ENCODE data around the gene SMURF1.
"Not testable (repeated sequence)": the region's sequence is repeated elsewhere in the genome, so short reads cannot be mapped to it uniquely, and the experiment has no call there.

Gene SMURF1

GRCh38 chr7:99143853-99144672 lies at the start of gene SMURF1:
Gene SMURF1, minus strand, starts transcription at chr7:99144108. Its CDS starts 328 bp downstream, at chr7:99143780.
- peak; percentile 72 for DNase-seq

- no peak for DNase-seq
Measured at GRCh38 chr7:99191869-99192596, 48.1 kb upstream of the SMURF1 start.

- no peak for DNase-seq
Measured at GRCh38 chr7:99190359-99191009, 46.6 kb upstream of the SMURF1 start.

GRCh38 chr7:99189222-99189621 lies 45.3 kb upstream of the SMURF1 start:
- no peak for DNase-seq

GRCh38 chr7:99188221-99188620 lies 44.3 kb upstream of the SMURF1 start:
- no peak for DNase-seq

- DNase-seq = no peak
Measured at GRCh38 chr7:99184532-99185218, 40.8 kb upstream of the SMURF1 start.

GRCh38 chr7:99180067-99180650 lies 36.3 kb upstream of the SMURF1 start:
- no peak for DNase-seq

GRCh38 chr7:99177165-99177564 lies 33.3 kb upstream of the SMURF1 start:
- DNase-seq = no peak

GRCh38 chr7:99173787-99174186 lies 29.9 kb upstream of the SMURF1 start:
- DNase-seq = no peak

GRCh38 chr7:99171731-99172130 lies 27.8 kb upstream of the SMURF1 start:
- no peak for DNase-seq

- DNase-seq = no peak
Measured at GRCh38 chr7:99170730-99171074, 26.8 kb upstream of the SMURF1 start.

- no peak for DNase-seq
Measured at GRCh38 chr7:99170065-99170729, 26.3 kb upstream of the SMURF1 start.

GRCh38 chr7:99167072-99167471 lies 23.2 kb upstream of the SMURF1 start:
- DNase-seq = no peak

- DNase-seq = no peak
Measured at GRCh38 chr7:99165816-99166215, 21.9 kb upstream of the SMURF1 start.

- DNase-seq = not testable (repeated sequence)
Measured at GRCh38 chr7:99163669-99164068, 19.8 kb upstream of the SMURF1 start.

- DNase-seq = no peak
Measured at GRCh38 chr7:99156649-99157048, 12.7 kb upstream of the SMURF1 start.

GRCh38 chr7:99155211-99155610 lies 11.3 kb upstream of the SMURF1 start:
- no peak for DNase-seq

- no peak for DNase-seq
Measured at GRCh38 chr7:99146979-99147378, 3.1 kb upstream of the SMURF1 start.

- no peak for DNase-seq
Measured at GRCh38 chr7:99143521-99143852, 421 bp downstream of the SMURF1 start.

- DNase-seq = peak; percentile 84
Measured at GRCh38 chr7:99142727-99143520, 984 bp downstream of the SMURF1 start.
